ENCODE results near the gene CBL.

Gene CBL

GRCh38 chr11:119284344-119285157 is 78.4 kb downstream of the CBL start:
- peak; percentile 76 for TF ChIP-seq CTCF (conservative IDR thresholded peaks at IDR 0.05)
- no peak for TF ChIP-seq ZFX (IDR thresholded peaks at IDR 0.05)
- no peak overlapping the region for H3K27ac ChIP-seq

- no peak overlapping the region for H3K27ac ChIP-seq
- no peak for TF ChIP-seq CTCF (conservative IDR thresholded peaks at IDR 0.05)
- TF ChIP-seq ZFX (IDR thresholded peaks at IDR 0.05), result no peak
These were observed 79.3 kb downstream of the CBL start for GRCh38 chr11:119285431-119285830.

GRCh38 chr11:119288219-119288618 is 82.1 kb downstream of the CBL start:
- H3K27ac ChIP-seq, result no peak overlapping the region
- TF ChIP-seq ZFX (IDR thresholded peaks at IDR 0.05), result no peak

GRCh38 chr11:119290894-119291497 is 84.9 kb downstream of the CBL start:
- H3K27ac ChIP-seq, result no peak overlapping the region
- TF ChIP-seq ZFX (IDR thresholded peaks at IDR 0.05) (no peak), CTCF (conservative IDR thresholded peaks at IDR 0.05) (no peak)

GRCh38 chr11:119293461-119293860 is 87.3 kb downstream of the CBL start:
- H3K27ac ChIP-seq, result no peak overlapping the region
- TF ChIP-seq ZFX (IDR thresholded peaks at IDR 0.05), result no peak
- no peak for TF ChIP-seq CTCF (conservative IDR thresholded peaks at IDR 0.05)

- TF ChIP-seq CTCF (conservative IDR thresholded peaks at IDR 0.05), result peak; percentile 16; the same call in 1 of the 2 replicates
- TF ChIP-seq ZFX (IDR thresholded peaks at IDR 0.05), result no peak
- H3K27ac ChIP-seq, result no peak overlapping the region
These were observed 89.0 kb downstream of the CBL start for GRCh38 chr11:119295178-119295577.

- no peak overlapping the region for H3K27ac ChIP-seq
- TF ChIP-seq CTCF (conservative IDR thresholded peaks at IDR 0.05) (no peak), ZFX (IDR thresholded peaks at IDR 0.05) (no peak)
These were observed 91.8 kb downstream of the CBL start for GRCh38 chr11:119297938-119298337.
